ENCODE results near the gene NPTXR. TPM values are rescaled to one million over a fixed set of nuclear protein-coding genes. Genes with fewer than 3 reads are reported as not detected.

Gene NPTXR
- 8.3 to 15.1 TPM (median 11.2 TPM) in 5 replicates for total RNA-seq (2022; extraction: Qiagen RNA extraction; ENCODE audit: low read depth)

GRCh38 chr22:38843657-38844314 lies at the start of gene NPTXR:
Gene NPTXR (minus strand): TSS chr22:38844028.

GRCh38 chr22:38872172-38872830 lies 28.5 kb upstream of the NPTXR start, which contains the start of gene CBX6:
Gene CBX6 (minus strand): TSS chr22:38872216. CDS start chr22:38872190, 26 bp downstream.

GRCh38 chr22:38793721-38794466 lies 49.9 kb downstream of the NPTXR start, which contains the start of gene DNAL4:
Gene DNAL4 (minus strand): TSS chr22:38794143. CDS start chr22:38782731, 11,412 bp downstream.

Other genes starting within 250 kb of the NPTXR start
- gene FAM227A, start 187.6 kb downstream of the NPTXR start, total RNA-seq (2022; extraction: Qiagen RNA extraction; ENCODE audit: low read depth): 0.68 to 1.1 TPM (median 0.95 TPM) in 5 replicates
- 13.4 to 16.4 TPM (median 15.6 TPM) in 5 replicates for gene CBY1, start 187.4 kb downstream of the NPTXR start, total RNA-seq (2022; extraction: Qiagen RNA extraction; ENCODE audit: low read depth)
- gene TOMM22, start 162.1 kb downstream of the NPTXR start, total RNA-seq (2022; extraction: Qiagen RNA extraction; ENCODE audit: low read depth): 70.3 to 83.6 TPM (median 73.2 TPM) in 5 replicates
- 27.4 to 34.4 TPM (median 32.0 TPM) in 5 replicates for gene JOSD1, start 143.1 kb downstream of the NPTXR start, total RNA-seq (2022; extraction: Qiagen RNA extraction; ENCODE audit: low read depth)
- 5.4 to 11.2 TPM (median 10.0 TPM) in 5 replicates for gene GTPBP1, start 138.1 kb downstream of the NPTXR start, total RNA-seq (2022; extraction: Qiagen RNA extraction; ENCODE audit: low read depth)
- 17.8 to 40.7 TPM (median 36.7 TPM) in 5 replicates for gene SUN2, start 88.0 kb downstream of the NPTXR start, total RNA-seq (2022; extraction: Qiagen RNA extraction; ENCODE audit: low read depth)
- gene DNAL4, start 49.9 kb downstream of the NPTXR start, total RNA-seq (2022; extraction: Qiagen RNA extraction; ENCODE audit: low read depth): 7.4 to 11.9 TPM (median 11.4 TPM) in 5 replicates
- 20.3 to 34.4 TPM (median 30.8 TPM) in 5 replicates for gene CBX6, start 28.2 kb upstream of the NPTXR start, total RNA-seq (2022; extraction: Qiagen RNA extraction; ENCODE audit: low read depth)
- not detected in 5 replicates for gene APOBEC3A, start 113.6 kb upstream of the NPTXR start, total RNA-seq (2022; extraction: Qiagen RNA extraction; ENCODE audit: low read depth)
- gene APOBEC3B, start 138.3 kb upstream of the NPTXR start, total RNA-seq (2022; extraction: Qiagen RNA extraction; ENCODE audit: low read depth): 26.1 to 35.6 TPM (median 27.5 TPM) in 5 replicates
- 24.8 to 30.7 TPM (median 29.0 TPM) in 5 replicates for gene APOBEC3C, start 170.2 kb upstream of the NPTXR start, total RNA-seq (2022; extraction: Qiagen RNA extraction; ENCODE audit: low read depth)
- 0.26 to 0.46 TPM (median 0.37 TPM) in 5 replicates for gene APOBEC3D, start 177.1 kb upstream of the NPTXR start, total RNA-seq (2022; extraction: Qiagen RNA extraction; ENCODE audit: low read depth)
- 1.8 to 3.1 TPM (median 2.2 TPM) in 5 replicates for gene APOBEC3F, start 196.8 kb upstream of the NPTXR start, total RNA-seq (2022; extraction: Qiagen RNA extraction; ENCODE audit: low read depth)
- gene APOBEC3G, start 233.2 kb upstream of the NPTXR start, total RNA-seq (2022; extraction: Qiagen RNA extraction; ENCODE audit: low read depth): 0.15 TPM in 1 of 5 replicates, not detected in the others